Type B pancreatic cell (in vitro differentiated cells): ENCODE data around the gene ALDH1A3. TPM values are rescaled to one million over a fixed set of nuclear protein-coding genes. Genes with fewer than 3 reads are reported as not detected.

Experiments used
- DNase-seq: peaks from one replicate; pipeline ENCODE4 v3.0.0; 2021; ENCODE audit warnings: mixed read lengths; ENCODE audit not compliant: unreplicated experiment; ENCODE audit errors: extremely low spot score
- H3K27ac Mint-ChIP-seq: 2 replicates; pipeline ENCODE4 v1.8.0; 2021; ENCODE audit warnings: mild to moderate bottlenecking, mixed read lengths
- H3K27me3 Mint-ChIP-seq: 2 replicates; pipeline ENCODE4 v1.8.0; 2021; ENCODE audit warnings: mixed read lengths
- H3K36me3 Mint-ChIP-seq: 2 replicates; pipeline ENCODE4 v1.8.0; 2021; ENCODE audit warnings: mixed read lengths
- H3K4me1 Mint-ChIP-seq: one replicate; pipeline ENCODE4 v1.8.0; 2021; ENCODE audit warnings: mixed read lengths; ENCODE audit not compliant: unreplicated experiment
- H3K4me3 Mint-ChIP-seq: 2 replicates; pipeline ENCODE4 v1.8.0; 2021; ENCODE audit warnings: mild to moderate bottlenecking, mixed read lengths
- H3K9me3 Mint-ChIP-seq: 2 replicates; pipeline ENCODE4 v1.8.0; 2021; ENCODE audit warnings: mixed read lengths
- CTCF ChIP-seq: fragments of 200-600 bp; sonication (generic); conservative IDR thresholded peaks from 2 replicates; pipeline ENCODE4 v1.5.0; 2021; ENCODE audit warnings: antibody characterized with exemption, mild to moderate bottlenecking
- total RNA-seq: library from RNA; stranded (reverse); gene quantifications from 2 replicates; pipeline ENCODE4 v1.2.1, GENCODE V29; 2021; ENCODE audit warnings: low replicate concordance

Gene ALDH1A3
- total RNA-seq, 1 donor from 2014 or later, result 13.0 TPM

- H3K36me3 Mint-ChIP-seq, result no peaks in the 10 kb centered on the region
- no peak overlapping the region for H3K27ac Mint-ChIP-seq
- H3K4me1 Mint-ChIP-seq, result no peaks in the 10 kb centered on the region
- H3K27me3 Mint-ChIP-seq, result peaks cover 3% of the 10 kb centered on the region
- DNase-seq, result no peak
- TF ChIP-seq CTCF, result no peak
- H3K9me3 Mint-ChIP-seq, result no peaks in the 10 kb centered on the region
- no peak overlapping the region for H3K4me3 Mint-ChIP-seq
These were observed 60.2 kb downstream of the ALDH1A3 start for GRCh38 chr15:100939791-100940190.

- no peaks in the 10 kb centered on the region for H3K27me3 Mint-ChIP-seq
- no peak overlapping the region for H3K27ac Mint-ChIP-seq
- no peak overlapping the region for H3K4me3 Mint-ChIP-seq
- no peaks in the 10 kb centered on the region for H3K9me3 Mint-ChIP-seq
- H3K36me3 Mint-ChIP-seq, result no peaks in the 10 kb centered on the region
- no peaks in the 10 kb centered on the region for H3K4me1 Mint-ChIP-seq
- DNase-seq, result no peak
- TF ChIP-seq CTCF, result no peak
These were observed 61.2 kb downstream of the ALDH1A3 start for GRCh38 chr15:100940767-100941379.

- Mint-ChIP-seq H3K4me1 (no peaks in the 10 kb centered on the region), H3K27ac (no peak overlapping the region), H3K4me3 (no peak overlapping the region), H3K27me3 (no peaks in the 10 kb centered on the region), H3K36me3 (no peaks in the 10 kb centered on the region), H3K9me3 (no peaks in the 10 kb centered on the region)
- TF ChIP-seq CTCF, result no peak
- no peak for DNase-seq
These were observed 61.9 kb downstream of the ALDH1A3 start for GRCh38 chr15:100941536-100941935.

GRCh38 chr15:100942656-100943425, 63.2 kb downstream of the ALDH1A3 start:
- no peak for DNase-seq
- Mint-ChIP-seq H3K27me3 (no peaks in the 10 kb centered on the region), H3K4me3 (no peak overlapping the region), H3K27ac (no peak overlapping the region), H3K4me1 (no peaks in the 10 kb centered on the region), H3K9me3 (no peaks in the 10 kb centered on the region), H3K36me3 (no peaks in the 10 kb centered on the region)
- TF ChIP-seq CTCF, result no peak

GRCh38 chr15:100944244-100944895, 64.7 kb downstream of the ALDH1A3 start:
- TF ChIP-seq CTCF, result no peak
- no peak overlapping the region for H3K27ac Mint-ChIP-seq
- DNase-seq, result no peak
- no peak overlapping the region for H3K4me3 Mint-ChIP-seq
- no peaks in the 10 kb centered on the region for H3K9me3 Mint-ChIP-seq
- H3K27me3 Mint-ChIP-seq, result no peaks in the 10 kb centered on the region
- no peaks in the 10 kb centered on the region for H3K36me3 Mint-ChIP-seq
- no peaks in the 10 kb centered on the region for H3K4me1 Mint-ChIP-seq
